ENCODE data around the gene PCSK1N.

PCSK1N gene

GRCh38 chrX:48793935-48794334 lies 41.5 kb downstream of the PCSK1N start:
- Histone ChIP-seq H3K4me3 (ENCODE audit: low read depth, low read length) (no peak overlapping the region), H3K9me3 (ENCODE audit: severe bottlenecking) (no peaks in the 10 kb centered on the region), H3K27ac (no peak overlapping the region), H3K36me3 (no peaks in the 10 kb centered on the region), H3K27me3 (ENCODE audit: insufficient read depth, low read depth, severe bottlenecking) (peaks cover 2% of the 10 kb centered on the region)
- no peak for DNase-seq
- no peak for TF ChIP-seq CTCF (IDR thresholded peaks at IDR 0.05; ENCODE audit: low read depth, low read length)

GRCh38 chrX:48792219-48792618 lies 43.2 kb downstream of the PCSK1N start:
- no peak for DNase-seq
- no peaks in the 10 kb centered on the region for H3K36me3 ChIP-seq
- no peak overlapping the region for H3K4me3 ChIP-seq (ENCODE audit: low read depth, low read length)
- no peak overlapping the region for H3K27ac ChIP-seq
- no peaks in the 10 kb centered on the region for H3K9me3 ChIP-seq (ENCODE audit: severe bottlenecking)
- TF ChIP-seq CTCF (IDR thresholded peaks at IDR 0.05; ENCODE audit: low read depth, low read length) = no peak
- peaks cover 2% of the 10 kb centered on the region for H3K27me3 ChIP-seq (ENCODE audit: insufficient read depth, low read depth, severe bottlenecking)

GRCh38 chrX:48791063-48791820 lies 44.2 kb downstream of the PCSK1N start:
- no peaks in the 10 kb centered on the region for H3K36me3 ChIP-seq
- peaks cover 2% of the 10 kb centered on the region for H3K27me3 ChIP-seq (ENCODE audit: insufficient read depth, low read depth, severe bottlenecking)
- no peak overlapping the region for H3K4me3 ChIP-seq (ENCODE audit: low read depth, low read length)
- no peak for DNase-seq
- no peak for TF ChIP-seq CTCF (IDR thresholded peaks at IDR 0.05; ENCODE audit: low read depth, low read length)
- H3K9me3 ChIP-seq (ENCODE audit: severe bottlenecking) = no peaks in the 10 kb centered on the region
- no peak overlapping the region for H3K27ac ChIP-seq

- H3K9me3 ChIP-seq (ENCODE audit: severe bottlenecking) = no peaks in the 10 kb centered on the region
- H3K4me3 ChIP-seq (ENCODE audit: low read depth, low read length) = no peak overlapping the region
- H3K36me3 ChIP-seq = no peaks in the 10 kb centered on the region
- no peak for TF ChIP-seq CTCF (IDR thresholded peaks at IDR 0.05; ENCODE audit: low read depth, low read length)
- H3K27ac ChIP-seq = no peak overlapping the region
- peaks cover 2% of the 10 kb centered on the region for H3K27me3 ChIP-seq (ENCODE audit: insufficient read depth, low read depth, severe bottlenecking)
- no peak for DNase-seq
Observed at GRCh38 chrX:48790477-48790876, 44.9 kb downstream of the PCSK1N start.

- peaks cover 3% of the 10 kb centered on the region for H3K27me3 ChIP-seq (ENCODE audit: insufficient read depth, low read depth, severe bottlenecking)
- no peaks in the 10 kb centered on the region for H3K36me3 ChIP-seq
- H3K4me3 ChIP-seq (ENCODE audit: low read depth, low read length) = no peak overlapping the region
- no peak for TF ChIP-seq CTCF (IDR thresholded peaks at IDR 0.05; ENCODE audit: low read depth, low read length)
- no peak overlapping the region for H3K27ac ChIP-seq
- no peak for DNase-seq
- no peaks in the 10 kb centered on the region for H3K9me3 ChIP-seq (ENCODE audit: severe bottlenecking)
Observed at GRCh38 chrX:48789366-48790220, 45.8 kb downstream of the PCSK1N start.
